HCT116 (cell line): ENCODE results near the gene TOX3. TPM values are rescaled to one million over a fixed set of nuclear protein-coding genes. Genes with fewer than 3 reads are reported as not detected.

Experiments
- ATAC-seq: fragments of 200-7000 bp; cut with Tn5 transposase; 2 replicates; pipeline ENCODE4 v1.9.1; 2020; ENCODE audit warnings: mild to moderate bottlenecking, moderate library complexity
- BruUV-seq: library from RNA; stranded (reverse); fragments of 400-500 nt; replicated peaks from 2 replicates; lab custom pipeline; 2021; lab: Mats Ljungman, UMichigan
- CTCF ChIA-PET: fragments of 300-600 bp; sonication (Branson Sonifier 250); formaldehyde crosslinking; loops from one replicate; lab custom pipeline; 2021; ENCODE audit warnings: antibody characterized with exemption; lab: Charles Lee
- POLR2A ChIA-PET: fragments of 300-600, 350-600 bp; sonication (Branson Sonifier 250); formaldehyde crosslinking; loops from one replicate; lab custom pipeline; 2021; ENCODE audit warnings: antibody characterized with exemption; lab: Charles Lee
- RAD21 ChIA-PET, 2 experiments: fragments of 300-600 bp; sonication (Branson Sonifier 250); formaldehyde crosslinking; loops; one replicate each; lab custom pipeline; 2023; ENCODE audit warnings: low total read pairs in 2 of 2; ENCODE audit not compliant: uncharacterized antibody in 2 of 2, unreplicated experiment in 2 of 2, low non-redundant PET in 1 of 2; lab: Charles Lee
- DNase-seq: peaks from one replicate; pipeline ENCODE4 v3.0.0-alpha.2; 2010; ENCODE audit warnings: low read depth, low spot score
- H2AFZ ChIP-seq: fragments of 200-600 bp; shearing (Covaris generic), sonication (generic); 2 replicates; pipeline ENCODE4 v1.6.1; 2017; ENCODE audit warnings: low read depth, mixed run types, mixed read lengths, antibody characterized with exemption, low read length; ENCODE audit not compliant: poor library complexity, severe bottlenecking
- H3K27ac ChIP-seq: 2 replicates; pipeline ENCODE4 v1.5.1; 2012; ENCODE audit warnings: low read depth, low read length
- H3K27me3 ChIP-seq: fragments of 200-600 bp; sonication (generic); 2 replicates; pipeline ENCODE4 v1.6.1; 2016; ENCODE audit warnings: mixed run types, low read length, mixed read lengths; ENCODE audit not compliant: insufficient read depth
- H3K36me3 ChIP-seq, 2 experiments: fragments of 200-500 bp in 1 of 2; fragments of 200-600 bp in 1 of 2; sonication (Bioruptor generic) in 1 of 2; sonication (generic) in 1 of 2; 2 replicates each; pipeline versions ENCODE4 v1.5.1 to v1.6.1; 2014 to 2016; ENCODE audit warnings: low read length in 2 of 2, inconsistent platforms in 1 of 2, mixed read lengths in 1 of 2, mixed run types in 1 of 2; ENCODE audit not compliant: insufficient read depth in 2 of 2, control insufficient read depth in 1 of 2
- H3K4me1 ChIP-seq, 2 experiments: fragments of 200-600 bp in 1 of 2; sonication (generic) in 1 of 2; 2 replicates each; pipeline versions ENCODE4 v1.5.1 to v1.6.1; 2012 to 2017; ENCODE audit warnings: low read length in 2 of 2, inconsistent platforms in 1 of 2, mild to moderate bottlenecking in 1 of 2, mixed read lengths in 1 of 2, mixed run types in 1 of 2, moderate library complexity in 1 of 2; ENCODE audit not compliant: insufficient read depth in 2 of 2, control insufficient read depth in 1 of 2
- H3K4me2 ChIP-seq: fragments of 200-600 bp; sonication (generic); 2 replicates; pipeline ENCODE4 v1.6.1; 2017; ENCODE audit warnings: mixed run types, low read length, mixed read lengths
- H3K4me3 ChIP-seq, 2 experiments: fragments of 200-600 bp in 1 of 2; sonication (generic) in 1 of 2; replicated peaks in 1 of 2; 2 replicates each; pipeline ENCODE4 v1.5.1; 2011 to 2016; ENCODE audit warnings: low read length in 2 of 2, control low read depth in 1 of 2, low read depth in 1 of 2, mild to moderate bottlenecking in 1 of 2, mixed read lengths in 1 of 2, mixed run types in 1 of 2
- H3K79me2 ChIP-seq: fragments of 200-600 bp; sonication (generic); 2 replicates; pipeline ENCODE4 v1.6.1; 2017; ENCODE audit warnings: mild to moderate bottlenecking, mixed run types, low read length, moderate library complexity, mixed read lengths; ENCODE audit not compliant: insufficient read depth
- H3K9ac ChIP-seq: fragments of 200-600 bp; sonication (generic); 2 replicates; pipeline ENCODE4 v1.6.1; 2016; ENCODE audit warnings: low read length, mixed read lengths
- H3K9me2 ChIP-seq: fragments of 200-600 bp; sonication (generic), shearing (Covaris generic); 2 replicates; pipeline ENCODE4 v1.6.1; 2017; ENCODE audit warnings: mixed run types, mild to moderate bottlenecking, moderate library complexity; ENCODE audit not compliant: insufficient read depth
- H3K9me3 ChIP-seq, 2 experiments: fragments of 200-500 bp in 1 of 2; fragments of 200-600 bp in 1 of 2; sonication (Bioruptor generic) in 1 of 2; sonication (generic) in 1 of 2; 2 replicates each; pipeline ENCODE4 v1.6.1; 2014 to 2017; ENCODE audit warnings: low read length in 2 of 2, mixed read lengths in 2 of 2, inconsistent platforms in 1 of 2, low read depth in 1 of 2, mild to moderate bottlenecking in 1 of 2, mixed run types in 1 of 2, moderate library complexity in 1 of 2; ENCODE audit not compliant: control insufficient read depth in 1 of 2, insufficient read depth in 1 of 2
- H4K20me1 ChIP-seq: fragments of 200-600 bp; sonication (generic), shearing (Covaris generic); 2 replicates; pipeline ENCODE4 v1.6.1; 2017; ENCODE audit warnings: mixed run types, mild to moderate bottlenecking, moderate library complexity; ENCODE audit not compliant: insufficient read depth
- CEBPB ChIP-seq: IDR thresholded peaks from 2 replicates; pipeline ENCODE4 v1.6.1; 2012; ENCODE audit warnings: low read depth
- ELF1 ChIP-seq: IDR thresholded peaks from 2 replicates; pipeline ENCODE4 v1.6.1; 2012; ENCODE audit warnings: low read depth, borderline replicate concordance
- EZH2 ChIP-seq: fragments of 200-600 bp; sonication (generic); IDR thresholded peaks from 2 replicates; pipeline ENCODE4 v1.6.1; 2017; ENCODE audit warnings: antibody characterized with exemption, mixed run types
- EZH2phosphoT487 ChIP-seq: fragments of 200-600 bp; IDR thresholded peaks from 2 replicates; pipeline ENCODE4 v1.6.1; 2018; ENCODE audit warnings: antibody characterized with exemption, borderline replicate concordance
- JUND ChIP-seq: IDR thresholded peaks from 2 replicates; pipeline ENCODE4 v1.6.1; 2012
- POLR2A ChIP-seq: IDR thresholded peaks from 2 replicates; pipeline ENCODE4 v1.7.0; 2011; ENCODE audit warnings: borderline replicate concordance; ENCODE audit not compliant: insufficient read depth, insufficient read length; ENCODE audit errors: extremely low read depth
- POLR2AphosphoS5 ChIP-seq: IDR thresholded peaks from 2 replicates; pipeline ENCODE4 v1.6.1; 2011; ENCODE audit warnings: mild to moderate bottlenecking, low read depth, low read length, moderate library complexity
- SP1 ChIP-seq: IDR thresholded peaks from 2 replicates; pipeline ENCODE4 v1.6.1; 2012; ENCODE audit warnings: low read depth
- SRF ChIP-seq: IDR thresholded peaks from 2 replicates; pipeline ENCODE4 v1.6.1; 2012; ENCODE audit warnings: low read depth
- TCF7L2 ChIP-seq: IDR thresholded peaks from 2 replicates; pipeline ENCODE4 v1.7.0; 2011; ENCODE audit warnings: borderline replicate concordance, inconsistent platforms; ENCODE audit not compliant: insufficient read depth, insufficient read length; ENCODE audit errors: extremely low read depth
- YY1 ChIP-seq: IDR thresholded peaks from 2 replicates; pipeline ENCODE4 v1.6.1; 2011; ENCODE audit warnings: low read length, low read depth, moderate library complexity, mild to moderate bottlenecking; ENCODE audit not compliant: insufficient replicate concordance; ENCODE audit errors: extremely low read depth
- ZFX ChIP-seq: fragments of 450-650 bp; IDR thresholded peaks from 2 replicates; pipeline ENCODE4 v1.6.1; 2017
- ZNF274 ChIP-seq: fragments of 200-500 bp; sonication (Bioruptor generic); IDR thresholded peaks from 2 replicates; pipeline ENCODE4 v1.6.1; 2014; ENCODE audit warnings: mild to moderate bottlenecking, low read depth, low read length, inconsistent platforms
- intact Hi-C: fragments of 100-400 bp; cut with micrococcal nuclease; formaldehyde crosslinking; loops from 2 replicates; pipeline ENCODE4 v1.10.0; 2022
- total RNA-seq: library from RNA; stranded (reverse); gene quantifications from one replicate; pipeline ENCODE4 v1.2.1, GENCODE V29; 2021; ENCODE audit not compliant: unreplicated experiment
- TF ChIP-seq, protein P1 (sequence below), 3 experiments: fragments of 200-600 bp in 1 of 3; sonication (generic) in 1 of 3; IDR thresholded peaks in 2 of 3; conservative IDR thresholded peaks in 1 of 3; 2 replicates each; pipeline ENCODE4 v1.5.1; 2012 to 2017; ENCODE audit warnings: low read depth in 2 of 3, low read length in 2 of 3, antibody characterized with exemption in 1 of 3, borderline replicate concordance in 1 of 3, control low read depth in 1 of 3, mild to moderate bottlenecking in 1 of 3, mixed read lengths in 1 of 3, mixed run types in 1 of 3, moderate library complexity in 1 of 3; ENCODE audit not compliant: insufficient read depth in 1 of 3
- TF ChIP-seq, protein P2 (sequence below): IDR thresholded peaks from 2 replicates; pipeline ENCODE4 v1.6.1; 2012
- TF ChIP-seq, protein P3 (sequence below): IDR thresholded peaks from 2 replicates; pipeline ENCODE4 v1.6.1; 2012; ENCODE audit warnings: low read depth

TOX3 gene
- total RNA-seq, 1 experiment from 2014 or later: not detected

DNA sequence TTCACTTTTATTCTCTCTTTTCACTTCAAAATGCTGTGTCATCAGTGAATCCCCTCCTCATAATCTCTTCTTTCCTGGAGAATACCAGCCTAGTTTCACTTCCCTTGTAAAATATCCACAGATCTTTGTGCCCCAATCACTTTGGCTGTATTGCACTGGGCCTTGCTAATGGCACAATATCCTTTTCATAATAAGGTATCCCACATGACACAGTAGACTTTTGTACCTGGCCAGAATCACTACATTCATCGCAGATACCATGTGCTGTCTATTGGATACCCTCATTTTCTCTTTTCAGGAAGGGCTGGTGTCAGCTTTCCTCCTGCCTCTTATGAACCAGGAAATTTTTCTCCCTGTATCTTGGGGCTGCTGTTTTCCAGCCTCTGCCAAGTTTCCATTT lies 25.7 kb upstream of the TOX3 start:
- H2AFZ ChIP-seq: no peak overlapping the region
- CTCF ChIA-PET: no interaction called here
- H3K4me2 ChIP-seq: no peak overlapping the region
- no TSS peak for BruUV-seq
- ATAC-seq (no peak), DNase-seq (no peak)
- intact Hi-C loops: no loop called here
- H3K79me2 ChIP-seq: no peaks in the 10 kb centered on the region
- H3K4me1 ChIP-seq: no peaks in the 10 kb centered on the region
- H3K36me3 ChIP-seq: no peaks in the 10 kb centered on the region
- no peak for TF ChIP-seq ZFX
- TF ChIP-seq JUND: no peak
- H3K27ac ChIP-seq: no peak overlapping the region
- POLR2A ChIA-PET: no interaction called here
- RAD21 ChIA-PET: no interaction called here
- H3K27me3 ChIP-seq: no peaks in the 10 kb centered on the region
- H3K9ac ChIP-seq: no peak overlapping the region
- H3K4me3 ChIP-seq: no peak overlapping the region
- peaks cover 0 to 4% of the 10 kb centered on the region in 2 experiments; a peak in 1 of 4 replicates for H3K9me3 ChIP-seq
- no peaks in the 10 kb centered on the region for H3K9me2 ChIP-seq
- H4K20me1 ChIP-seq: no peaks in the 10 kb centered on the region

DNA sequence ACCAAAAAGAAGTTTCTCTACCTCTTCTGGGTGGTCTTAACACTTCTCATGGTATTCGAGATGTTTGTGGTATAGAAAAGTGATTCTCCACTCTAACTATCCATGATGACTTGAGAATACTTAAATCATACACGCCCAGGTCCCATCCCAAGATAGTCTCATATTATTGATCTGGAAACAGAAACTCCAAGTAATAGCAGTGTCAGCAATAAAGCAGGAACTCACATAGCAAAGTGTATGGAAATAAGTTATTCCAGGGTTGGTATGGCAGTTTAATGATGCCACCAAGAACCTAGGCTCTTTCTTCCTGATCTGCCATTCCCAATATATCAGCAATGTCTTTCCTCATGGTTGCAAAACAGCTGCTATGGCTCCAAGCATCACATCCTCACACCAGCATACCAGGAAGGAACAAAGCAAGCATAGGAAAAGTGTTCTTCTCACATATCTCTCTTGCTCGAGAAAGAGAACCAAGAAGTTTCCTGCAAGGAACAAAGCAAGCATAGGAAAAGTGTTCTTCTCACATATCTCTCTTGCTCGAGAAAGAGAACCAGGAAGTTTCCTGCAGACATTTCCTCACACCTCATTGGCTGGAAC lies 23.6 kb upstream of the TOX3 start:
- Histone ChIP-seq H3K27me3 (no peaks in the 10 kb centered on the region), H3K4me2 (no peak overlapping the region), H3K4me1 (no peaks in the 10 kb centered on the region), H4K20me1 (no peaks in the 10 kb centered on the region), H3K9me3 (peaks cover 0 to 4% of the 10 kb centered on the region in 2 experiments; a peak in 2 of 4 replicates), H3K9me2 (no peaks in the 10 kb centered on the region), H3K79me2 (no peaks in the 10 kb centered on the region), H3K9ac (no peak overlapping the region), H3K27ac (no peak overlapping the region), H3K4me3 (no peak overlapping the region), H2AFZ (no peak overlapping the region), H3K36me3 (no peaks in the 10 kb centered on the region)
- intact Hi-C loops: no loop called here
- ChIA-PET RAD21 (no interaction called here), POLR2A (no interaction called here), CTCF (no interaction called here)
- BruUV-seq: no TSS peak
- DNase-seq (no peak), ATAC-seq (no peak)
- TF ChIP-seq ELF1 (no peak), SRF (no peak), ZNF274 (no peak), EZH2phosphoT487 (no peak), CEBPB (no peak), ZFX (no peak), POLR2A (no peak), POLR2AphosphoS5 (no peak), TCF7L2 (no peak), SP1 (no peak), EZH2 (no peak), YY1 (no peak)
- TF ChIP-seq, protein P1, sequence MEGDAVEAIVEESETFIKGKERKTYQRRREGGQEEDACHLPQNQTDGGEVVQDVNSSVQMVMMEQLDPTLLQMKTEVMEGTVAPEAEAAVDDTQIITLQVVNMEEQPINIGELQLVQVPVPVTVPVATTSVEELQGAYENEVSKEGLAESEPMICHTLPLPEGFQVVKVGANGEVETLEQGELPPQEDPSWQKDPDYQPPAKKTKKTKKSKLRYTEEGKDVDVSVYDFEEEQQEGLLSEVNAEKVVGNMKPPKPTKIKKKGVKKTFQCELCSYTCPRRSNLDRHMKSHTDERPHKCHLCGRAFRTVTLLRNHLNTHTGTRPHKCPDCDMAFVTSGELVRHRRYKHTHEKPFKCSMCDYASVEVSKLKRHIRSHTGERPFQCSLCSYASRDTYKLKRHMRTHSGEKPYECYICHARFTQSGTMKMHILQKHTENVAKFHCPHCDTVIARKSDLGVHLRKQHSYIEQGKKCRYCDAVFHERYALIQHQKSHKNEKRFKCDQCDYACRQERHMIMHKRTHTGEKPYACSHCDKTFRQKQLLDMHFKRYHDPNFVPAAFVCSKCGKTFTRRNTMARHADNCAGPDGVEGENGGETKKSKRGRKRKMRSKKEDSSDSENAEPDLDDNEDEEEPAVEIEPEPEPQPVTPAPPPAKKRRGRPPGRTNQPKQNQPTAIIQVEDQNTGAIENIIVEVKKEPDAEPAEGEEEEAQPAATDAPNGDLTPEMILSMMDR (IDR thresholded peaks at IDR 0.05 in 2 of 3, conservative IDR thresholded peaks at IDR 0.05 in 1 of 3; ENCODE audit: borderline replicate concordance in 1 of 3, insufficient read depth in 1 of 3, low read depth in 2 of 3, low read length in 2 of 3): no peak
- TF ChIP-seq, protein P2, sequence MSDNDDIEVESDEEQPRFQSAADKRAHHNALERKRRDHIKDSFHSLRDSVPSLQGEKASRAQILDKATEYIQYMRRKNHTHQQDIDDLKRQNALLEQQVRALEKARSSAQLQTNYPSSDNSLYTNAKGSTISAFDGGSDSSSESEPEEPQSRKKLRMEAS: no peak
- TF ChIP-seq, protein P3, sequence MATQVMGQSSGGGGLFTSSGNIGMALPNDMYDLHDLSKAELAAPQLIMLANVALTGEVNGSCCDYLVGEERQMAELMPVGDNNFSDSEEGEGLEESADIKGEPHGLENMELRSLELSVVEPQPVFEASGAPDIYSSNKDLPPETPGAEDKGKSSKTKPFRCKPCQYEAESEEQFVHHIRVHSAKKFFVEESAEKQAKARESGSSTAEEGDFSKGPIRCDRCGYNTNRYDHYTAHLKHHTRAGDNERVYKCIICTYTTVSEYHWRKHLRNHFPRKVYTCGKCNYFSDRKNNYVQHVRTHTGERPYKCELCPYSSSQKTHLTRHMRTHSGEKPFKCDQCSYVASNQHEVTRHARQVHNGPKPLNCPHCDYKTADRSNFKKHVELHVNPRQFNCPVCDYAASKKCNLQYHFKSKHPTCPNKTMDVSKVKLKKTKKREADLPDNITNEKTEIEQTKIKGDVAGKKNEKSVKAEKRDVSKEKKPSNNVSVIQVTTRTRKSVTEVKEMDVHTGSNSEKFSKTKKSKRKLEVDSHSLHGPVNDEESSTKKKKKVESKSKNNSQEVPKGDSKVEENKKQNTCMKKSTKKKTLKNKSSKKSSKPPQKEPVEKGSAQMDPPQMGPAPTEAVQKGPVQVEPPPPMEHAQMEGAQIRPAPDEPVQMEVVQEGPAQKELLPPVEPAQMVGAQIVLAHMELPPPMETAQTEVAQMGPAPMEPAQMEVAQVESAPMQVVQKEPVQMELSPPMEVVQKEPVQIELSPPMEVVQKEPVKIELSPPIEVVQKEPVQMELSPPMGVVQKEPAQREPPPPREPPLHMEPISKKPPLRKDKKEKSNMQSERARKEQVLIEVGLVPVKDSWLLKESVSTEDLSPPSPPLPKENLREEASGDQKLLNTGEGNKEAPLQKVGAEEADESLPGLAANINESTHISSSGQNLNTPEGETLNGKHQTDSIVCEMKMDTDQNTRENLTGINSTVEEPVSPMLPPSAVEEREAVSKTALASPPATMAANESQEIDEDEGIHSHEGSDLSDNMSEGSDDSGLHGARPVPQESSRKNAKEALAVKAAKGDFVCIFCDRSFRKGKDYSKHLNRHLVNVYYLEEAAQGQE: no peak
